Lower leg skin (tissue), 3 donors: ENCODE measurements around the gene KRTAP5-11.
"Not testable (repeated sequence)": the region's sequence is repeated elsewhere in the genome, so short reads cannot be mapped to it uniquely, and the experiment has no call there.

Experiments
- POLR2A ChIP-seq, 2 donors: fragments of 450-650 bp; IDR thresholded peaks; one replicate each; pipeline ENCODE4 v1.6.1; 2016 to 2017; ENCODE audit warnings: antibody characterized with exemption in 2 of 2, mild to moderate bottlenecking in 1 of 2, moderate library complexity in 1 of 2
- TF ChIP-seq, protein P1 (sequence below), 3 donors: fragments of 450-650 bp; IDR thresholded peaks; one replicate each; pipeline ENCODE4 v1.5.1; 2016; ENCODE audit warnings: antibody characterized with exemption in 3 of 3, mild to moderate bottlenecking in 3 of 3, moderate library complexity in 2 of 3

DNA sequence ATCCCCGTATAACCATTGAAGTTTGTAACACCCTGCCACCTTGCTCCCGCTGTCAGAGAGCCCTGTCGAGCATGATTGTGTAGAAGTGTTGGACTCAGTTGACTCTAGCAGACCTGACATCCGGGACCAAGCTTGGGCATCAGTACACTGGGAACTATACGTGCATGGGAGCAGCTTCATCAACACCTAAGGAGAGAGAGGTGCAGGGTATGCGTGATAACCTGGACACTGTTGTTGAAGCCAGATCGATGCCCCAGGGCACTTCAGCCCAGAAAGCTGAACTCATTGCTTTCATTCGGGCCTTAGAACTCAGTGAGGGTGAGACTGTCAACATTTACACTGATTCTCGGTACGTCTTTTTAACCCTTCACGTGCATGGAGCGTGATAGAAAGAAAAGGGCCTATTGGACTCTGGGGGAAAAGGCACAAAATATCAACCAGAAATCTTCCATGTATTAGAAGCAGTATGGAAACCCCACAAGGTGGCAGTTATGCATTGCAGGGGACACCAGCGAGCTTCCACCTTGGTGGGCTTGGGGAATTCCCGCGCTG, 31.8 kb upstream of the KRTAP5-11 start:
- TF ChIP-seq, protein P1, sequence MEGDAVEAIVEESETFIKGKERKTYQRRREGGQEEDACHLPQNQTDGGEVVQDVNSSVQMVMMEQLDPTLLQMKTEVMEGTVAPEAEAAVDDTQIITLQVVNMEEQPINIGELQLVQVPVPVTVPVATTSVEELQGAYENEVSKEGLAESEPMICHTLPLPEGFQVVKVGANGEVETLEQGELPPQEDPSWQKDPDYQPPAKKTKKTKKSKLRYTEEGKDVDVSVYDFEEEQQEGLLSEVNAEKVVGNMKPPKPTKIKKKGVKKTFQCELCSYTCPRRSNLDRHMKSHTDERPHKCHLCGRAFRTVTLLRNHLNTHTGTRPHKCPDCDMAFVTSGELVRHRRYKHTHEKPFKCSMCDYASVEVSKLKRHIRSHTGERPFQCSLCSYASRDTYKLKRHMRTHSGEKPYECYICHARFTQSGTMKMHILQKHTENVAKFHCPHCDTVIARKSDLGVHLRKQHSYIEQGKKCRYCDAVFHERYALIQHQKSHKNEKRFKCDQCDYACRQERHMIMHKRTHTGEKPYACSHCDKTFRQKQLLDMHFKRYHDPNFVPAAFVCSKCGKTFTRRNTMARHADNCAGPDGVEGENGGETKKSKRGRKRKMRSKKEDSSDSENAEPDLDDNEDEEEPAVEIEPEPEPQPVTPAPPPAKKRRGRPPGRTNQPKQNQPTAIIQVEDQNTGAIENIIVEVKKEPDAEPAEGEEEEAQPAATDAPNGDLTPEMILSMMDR (IDR thresholded peaks at IDR 0.05): not testable (repeated sequence)
- not testable (repeated sequence) for TF ChIP-seq POLR2A (IDR thresholded peaks at IDR 0.05)
